ENCODE data around the gene SNX33.

The SNX33 gene

GRCh38 chr15:75616766-75617165 lies 30.9 kb upstream of the SNX33 start:
- no peaks in the 10 kb centered on the region for H3K27me3 Mint-ChIP-seq (ENCODE audit: low read depth)

GRCh38 chr15:75620058-75620820 lies 27.5 kb upstream of the SNX33 start:
- no peaks in the 10 kb centered on the region for H3K9me3 Mint-ChIP-seq
- H3K4me3 Mint-ChIP-seq: peak overlapping the region in 2 of 3 experiments; percentile 69 to 70
- no peak for TF ChIP-seq CTCF (IDR thresholded peaks at IDR 0.05; ENCODE audit: unreplicated experiment in 3 of 3)
- H3K4me1 Mint-ChIP-seq: peaks cover 29% of the 10 kb centered on the region
- peak overlapping the region; percentile 85 to 99 (median 98) for H3K27ac Mint-ChIP-seq
- H3K27me3 Mint-ChIP-seq (ENCODE audit: low read depth): no peaks in the 10 kb centered on the region
- H3K36me3 Mint-ChIP-seq (ENCODE audit: low read depth): peaks cover 30% of the 10 kb centered on the region

More at GRCh38 chr15:75616766-75617165, 30.9 kb upstream of the SNX33 start:
- H3K27ac Mint-ChIP-seq: no peak overlapping the region
- H3K9me3 Mint-ChIP-seq: no peaks in the 10 kb centered on the region
- H3K36me3 Mint-ChIP-seq (ENCODE audit: low read depth): peaks cover 55% of the 10 kb centered on the region
- H3K4me3 Mint-ChIP-seq: no peak overlapping the region
- H3K4me1 Mint-ChIP-seq: peaks cover 23% of the 10 kb centered on the region
- no peak for TF ChIP-seq CTCF (IDR thresholded peaks at IDR 0.05; ENCODE audit: unreplicated experiment in 3 of 3)

- peaks cover 24% of the 10 kb centered on the region for H3K36me3 Mint-ChIP-seq (ENCODE audit: low read depth)
These were observed 26.8 kb upstream of the SNX33 start for GRCh38 chr15:75620841-75621391.

GRCh38 chr15:75622505-75622904 lies 25.2 kb upstream of the SNX33 start:
- Mint-ChIP-seq H3K9me3 (no peaks in the 10 kb centered on the region), H3K27ac (peak overlapping the region; percentile 10 to 99 (median 91)), H3K36me3 (ENCODE audit: low read depth) (peaks cover 12% of the 10 kb centered on the region)

More at GRCh38 chr15:75620841-75621391, 26.8 kb upstream of the SNX33 start:
- peaks cover 29% of the 10 kb centered on the region for H3K4me1 Mint-ChIP-seq
- H3K27me3 Mint-ChIP-seq (ENCODE audit: low read depth): no peaks in the 10 kb centered on the region
- no peaks in the 10 kb centered on the region for H3K9me3 Mint-ChIP-seq
- H3K27ac Mint-ChIP-seq: peak overlapping the region; percentile 85 to 99 (median 98)
- TF ChIP-seq CTCF (IDR thresholded peaks at IDR 0.05; ENCODE audit: unreplicated experiment in 3 of 3): peak in 1 of 3 experiments; percentile 22
- peak overlapping the region in 2 of 3 experiments; percentile 69 to 70 for H3K4me3 Mint-ChIP-seq

GRCh38 chr15:75625542-75626347 lies 22.0 kb upstream of the SNX33 start, which contains the start of gene SNUPN:
Gene SNUPN, minus strand, starts transcription at chr15:75625725. Its CDS starts 4,674 bp downstream, at chr15:75621051.
- H3K27ac Mint-ChIP-seq: peak within 1 kb of the TSS; percentile 99
- TF ChIP-seq CTCF (IDR thresholded peaks at IDR 0.05; ENCODE audit: unreplicated experiment in 3 of 3): no peak
- no peaks in the 10 kb centered on the region for H3K9me3 Mint-ChIP-seq
- peaks cover 3% of the 10 kb centered on the region for H3K36me3 Mint-ChIP-seq (ENCODE audit: low read depth)
- peaks cover 15% of the 10 kb centered on the region for H3K4me1 Mint-ChIP-seq
- H3K27me3 Mint-ChIP-seq (ENCODE audit: low read depth): no peaks in the 10 kb centered on the region
- H3K4me3 Mint-ChIP-seq: peak within 1 kb of the TSS; percentile 88 to 92 (median 91)

More at GRCh38 chr15:75622505-75622904, 25.2 kb upstream of the SNX33 start:
- Mint-ChIP-seq H3K4me3 (peak overlapping the region; percentile 24 to 66 (median 62)), H3K4me1 (peaks cover 24% of the 10 kb centered on the region), H3K27me3 (ENCODE audit: low read depth) (no peaks in the 10 kb centered on the region)
- no peak for TF ChIP-seq CTCF (IDR thresholded peaks at IDR 0.05; ENCODE audit: unreplicated experiment in 3 of 3)

All from nephron (organoid).